A549 (cell line): Measurements from ENCODE around the gene MRPS31. TPM values are rescaled to one million over a fixed set of nuclear protein-coding genes. Genes with fewer than 3 reads are reported as not detected.

Experiments
- ATAC-seq, 2 experiments: fragments of 200-7000 bp in 1 of 2; fragments of >200 bp in 1 of 2; cut with Nextera tagmentation in 1 of 2; cut with Tn5 transposase in 1 of 2; 3 replicates each; pipeline versions ENCODE4 v1.8.0 to v1.9.1; 2018 to 2020; ENCODE audit warnings: mild to moderate bottlenecking in 1 of 2, moderate library complexity in 1 of 2
- CTCF ChIA-PET: fragments of 300-600 bp; sonication (Branson Sonifier 250); formaldehyde crosslinking; extraction: SDS; loops from one replicate; lab custom pipeline; 2021; ENCODE audit warnings: antibody characterized with exemption, inconsistent platforms; lab: Yijun Ruan, JAX
- POLR2A ChIA-PET: fragments of 350-600 bp; formaldehyde crosslinking; extraction: SDS; loops from one replicate; lab custom pipeline; 2021; ENCODE audit warnings: antibody characterized with exemption, inconsistent platforms; lab: Yijun Ruan, JAX
- DNase-seq, 2 experiments: peaks; one replicate each; pipeline versions ENCODE4 v3.0.0 to v3.0.0-alpha.2; 2011 to 2016; ENCODE audit warnings: low read depth in 1 of 2, low spot score in 1 of 2
- FAIRE-seq: peaks from 2 replicates; lab custom pipeline; 2011; peaks lifted over from hg19 to GRCh38; lab: Jason Lieb, UNC
- H3K27ac ChIP-seq, 2 experiments: fragments of >200 bp; sonication (Bioruptor Twin); formaldehyde crosslinking; 3 replicates each; pipeline ENCODE4 v1.5.1; 2016 to 2017
- H3K4me1 ChIP-seq: fragments of >200 bp; sonication (Bioruptor Twin); formaldehyde crosslinking; 3 replicates; pipeline ENCODE4 v1.6.1; 2016
- H3K4me2 ChIP-seq: fragments of >200 bp; sonication (Bioruptor Twin); formaldehyde crosslinking; 3 replicates; pipeline ENCODE4 v1.6.1; 2016
- H3K4me3 ChIP-seq: fragments of >200 bp; sonication (Bioruptor Twin); formaldehyde crosslinking; 3 replicates; pipeline ENCODE4 v1.5.1; 2016
- H3K9me3 ChIP-seq: fragments of >200 bp; sonication (Bioruptor Twin); formaldehyde crosslinking; 3 replicates; pipeline ENCODE4 v1.6.1; 2016
- BHLHE40 ChIP-seq: IDR thresholded peaks from 2 replicates; pipeline ENCODE4 v1.6.1; 2012; ENCODE audit warnings: low read depth, low read length, inconsistent platforms
- CBX8 ChIP-seq: fragments of 200-600 bp; sonication (generic); IDR thresholded peaks from 2 replicates; pipeline ENCODE4 v1.6.1; 2016
- CEBPB ChIP-seq, 2 experiments: fragments of >200 bp in 1 of 2; sonication (Bioruptor Twin) in 1 of 2; formaldehyde crosslinking in 1 of 2; IDR thresholded peaks; 2 replicates each; pipeline ENCODE4 v1.6.1; 2012 to 2016
- CTCF ChIP-seq: fragments of >200 bp; sonication (Bioruptor Twin); formaldehyde crosslinking; IDR thresholded peaks from 3 replicates; pipeline ENCODE4 v1.5.1; 2016
- E2F6 ChIP-seq: IDR thresholded peaks from 2 replicates; pipeline ENCODE4 v1.6.1; 2012; ENCODE audit warnings: low read depth, borderline replicate concordance
- EHF ChIP-seq: fragments of 250-450 bp; sonication (Bioruptor Pico); IDR thresholded peaks from 2 replicates; pipeline ENCODE4 v1.5.0; 2020; ENCODE audit warnings: mild to moderate bottlenecking
- EHMT2 ChIP-seq: fragments of 200-600 bp; sonication (generic); IDR thresholded peaks from 2 replicates; pipeline ENCODE4 v1.6.1; 2016; ENCODE audit warnings: antibody characterized with exemption, low read depth, mild to moderate bottlenecking, moderate library complexity
- FOSL2 ChIP-seq, 2 experiments: fragments of 450-650 bp in 1 of 2; fragments of >200 bp in 1 of 2; sonication (Bioruptor Twin) in 1 of 2; formaldehyde crosslinking; IDR thresholded peaks; 2 replicates each; pipeline versions ENCODE4 v1.5.0 to v1.6.1; 2016 to 2020; ENCODE audit warnings: mild to moderate bottlenecking in 1 of 2, moderate library complexity in 1 of 2
- GATA3 ChIP-seq: IDR thresholded peaks from 2 replicates; pipeline ENCODE4 v1.6.1; 2012; ENCODE audit warnings: borderline replicate concordance
- HDAC2 ChIP-seq: fragments of 200-600 bp; sonication (generic); IDR thresholded peaks from 2 replicates; pipeline ENCODE4 v1.6.1; 2016
- HEYL ChIP-seq: fragments of 250-450 bp; sonication (Bioruptor Pico); IDR thresholded peaks from 2 replicates; pipeline ENCODE4 v1.8.0; 2021; ENCODE audit warnings: mild to moderate bottlenecking, moderate library complexity
- HOXB5 ChIP-seq: fragments of 250-450 bp; sonication (Bioruptor Pico); IDR thresholded peaks from 2 replicates; pipeline ENCODE4 v1.5.0; 2020; ENCODE audit warnings: mild to moderate bottlenecking, moderate library complexity
- JUN ChIP-seq, 2 experiments: fragments of >200 bp; sonication (Bioruptor Twin); formaldehyde crosslinking; IDR thresholded peaks; 2 replicates in 1 of 2; 3 replicates in 1 of 2; pipeline ENCODE4 v1.6.1; 2016 to 2017
- KDM1A ChIP-seq: fragments of 200-600 bp; sonication (generic); IDR thresholded peaks from 2 replicates; pipeline ENCODE4 v1.6.1; 2016; ENCODE audit warnings: low read depth, mild to moderate bottlenecking
- MYC ChIP-seq: IDR thresholded peaks from 2 replicates; pipeline ENCODE4 v1.6.1; 2012; ENCODE audit warnings: mild to moderate bottlenecking, inconsistent platforms, low read length, improper control_type of control experiment, borderline replicate concordance
- POLR2AphosphoS2 ChIP-seq: conservative IDR thresholded peaks from 2 replicates; pipeline ENCODE4 v1.6.1; 2012; ENCODE audit warnings: low read length, improper control_type of control experiment, inconsistent platforms
- RAD21 ChIP-seq, 2 experiments: fragments of >200 bp in 1 of 2; sonication (Bioruptor Twin) in 1 of 2; formaldehyde crosslinking in 1 of 2; IDR thresholded peaks in 1 of 2; conservative IDR thresholded peaks in 1 of 2; 2 replicates in 1 of 2; 3 replicates in 1 of 2; pipeline ENCODE4 v1.6.1; 2012 to 2018; ENCODE audit warnings: inconsistent platforms in 1 of 2
- RFX5 ChIP-seq: fragments of 450-650 bp; IDR thresholded peaks from 2 replicates; pipeline ENCODE4 v1.7.1; 2014; ENCODE audit warnings: antibody characterized with exemption, mild to moderate bottlenecking, moderate library complexity
- SREBF2 ChIP-seq: fragments of 450-650 bp; IDR thresholded peaks from 2 replicates; pipeline ENCODE4 v1.6.1; 2014; ENCODE audit warnings: mild to moderate bottlenecking, moderate library complexity
- TP53 ChIP-seq: fragments of 250-450 bp; sonication (Bioruptor Pico); IDR thresholded peaks from 2 replicates; pipeline ENCODE4 v1.5.0; 2021; ENCODE audit warnings: mild to moderate bottlenecking, moderate library complexity
- WGBS: methylation state at CpG from one replicate; pipeline ENCODE4 v1.1.6; 2017; ENCODE audit errors: missing lambda C conversion rate; 5-methylcytosine and 5-hydroxymethylcytosine counted together
- polyA plus RNA-seq, 4 experiments: library from polyadenylated mRNA; depleted of rRNA in 3 of 4; stranded (reverse); fragments of >200 nt; fragmentation: RNase III in 1 of 4; extraction: RNeasy Plus Mini Kit Qiagen cat#74134 plus additional on column Dnase treatment in 1 of 4; gene quantifications; 2 replicates in 3 of 4; 3 replicates in 1 of 4; pipeline ENCODE4 v1.2.3, GENCODE V29; 2011 to 2017
- TF ChIP-seq, protein P1 (sequence below): fragments of 450-650 bp; IDR thresholded peaks from 2 replicates; pipeline ENCODE4 v1.6.1; 2014; ENCODE audit warnings: antibody characterized with exemption
- TF ChIP-seq, protein P2 (sequence below): fragments of 250-450 bp; sonication (Bioruptor Pico); IDR thresholded peaks from 2 replicates; pipeline ENCODE4 v1.5.0; 2021; ENCODE audit warnings: mild to moderate bottlenecking, moderate library complexity, borderline replicate concordance
- TF ChIP-seq, protein P3 (sequence below): fragments of >200 bp; sonication (Bioruptor Twin); formaldehyde crosslinking; IDR thresholded peaks from 3 replicates; pipeline ENCODE4 v1.6.1; 2016

MRPS31 gene
- polyA plus RNA-seq, 2 of the 4 experiments (the other 2 are of a cell fraction): 14.2 to 30.3 TPM

DNA sequence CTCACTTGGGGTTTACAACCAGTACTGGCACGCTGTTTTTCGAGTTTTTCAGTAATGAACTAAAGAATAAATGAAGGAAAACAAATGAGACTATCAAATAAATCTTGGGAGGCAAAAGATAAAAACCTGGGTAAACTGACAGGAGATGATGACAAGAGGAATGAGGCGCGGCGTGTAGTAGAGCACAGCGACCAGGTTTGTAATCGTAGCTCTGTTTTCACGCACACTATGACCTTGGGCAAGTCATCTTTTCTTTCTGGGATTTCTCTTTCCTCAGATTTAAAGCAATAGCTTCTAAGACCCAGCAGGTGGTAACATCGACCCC lies 419 bp downstream of the MRPS31 start:
- ChIA-PET CTCF (interaction anchor here (1.0 kb wide), 1 partner anchor 19 kb away, joined by 3 read pairs; the partner anchor contains the start of gene SLC25A15), POLR2A (no interaction called here)
- TF ChIP-seq KDM1A (no peak), TP53 (CRISPR knock-in tag) (no peak), JUN (IDR thresholded peaks at IDR 0.05) (no peak), CBX8 (no peak), RAD21 (conservative IDR thresholded peaks at IDR 0.05 in 1 of 2, IDR thresholded peaks at IDR 0.05 in 1 of 2) (no peak)
- TF ChIP-seq, protein P1, sequence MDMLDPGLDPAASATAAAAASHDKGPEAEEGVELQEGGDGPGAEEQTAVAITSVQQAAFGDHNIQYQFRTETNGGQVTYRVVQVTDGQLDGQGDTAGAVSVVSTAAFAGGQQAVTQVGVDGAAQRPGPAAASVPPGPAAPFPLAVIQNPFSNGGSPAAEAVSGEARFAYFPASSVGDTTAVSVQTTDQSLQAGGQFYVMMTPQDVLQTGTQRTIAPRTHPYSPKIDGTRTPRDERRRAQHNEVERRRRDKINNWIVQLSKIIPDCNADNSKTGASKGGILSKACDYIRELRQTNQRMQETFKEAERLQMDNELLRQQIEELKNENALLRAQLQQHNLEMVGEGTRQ: no peak
- peak overlapping the region; percentile 73 to 89 for H3K27ac ChIP-seq
- no peaks in the 10 kb centered on the region for H3K9me3 ChIP-seq
- no peak for FAIRE-seq
- peak overlapping the region; percentile 89 for H3K4me2 ChIP-seq
- DNase-seq: no peak
- peak overlapping the region; percentile 67 for H3K4me3 ChIP-seq
- no peak; a peak in 1 of 6 replicates for ATAC-seq
- H3K4me1 ChIP-seq: peaks cover 9% of the 10 kb centered on the region; the same call in 1 of the 3 replicates
- 4% methylated on average over 9 of the region's 9 CpGs for whole genome bisulfite sequencing

- no peak for FAIRE-seq
- no peak for TF ChIP-seq CEBPB (IDR thresholded peaks at IDR 0.05)
- no peak for TF ChIP-seq HOXB5 (CRISPR knock-in tag)
- TF ChIP-seq RFX5: no peak
- no peak for TF ChIP-seq FOSL2 (IDR thresholded peaks at IDR 0.05)
- TF ChIP-seq FOSL2 (CRISPR knock-in tag; IDR thresholded peaks at IDR 0.05): no peak
- no peak for TF ChIP-seq MYC
- no peak for TF ChIP-seq E2F6
- no peak for TF ChIP-seq GATA3
- no peak for TF ChIP-seq BHLHE40
- H3K9me3 ChIP-seq: no peaks in the 10 kb centered on the region
- WGBS: 79% methylated on average over 6 of the region's 6 CpGs
- H3K27ac ChIP-seq: peak overlapping the region in 1 of 2 experiments; percentile 89; a peak in 1 of 6 replicates
- DNase-seq: no peak
- peak overlapping the region; percentile 67 for H3K4me3 ChIP-seq
- H3K4me1 ChIP-seq: peaks cover 9% of the 10 kb centered on the region; the same call in 1 of the 3 replicates
- CTCF ChIA-PET: interaction anchor here (1.0 to 2.7 kb wide), 2 partner anchors 8 to 19 kb away, joined by 3 to 14 read pairs; partner anchors contain the start of gene SLC25A15
- ATAC-seq: no peak
- POLR2A ChIA-PET: no interaction called here
- peak overlapping the region; percentile 89 for H3K4me2 ChIP-seq
Observed at GRCh38 chr13:40769970-40770369, 1.0 kb downstream of the MRPS31 start.

- no peak overlapping the region for H3K4me3 ChIP-seq
- H3K27ac ChIP-seq: no peak overlapping the region
- no peak for FAIRE-seq
- POLR2A ChIA-PET: no interaction called here
- no peak overlapping the region for H3K4me2 ChIP-seq
- TF ChIP-seq CTCF (no peak), EHF (CRISPR knock-in tag) (no peak), POLR2AphosphoS2 (no peak), HDAC2 (no peak), HEYL (no peak), CEBPB (IDR thresholded peaks at IDR 0.05) (no peak), EHMT2 (no peak), SREBF2 (no peak), RFX5 (no peak)
- TF ChIP-seq, protein P2, sequence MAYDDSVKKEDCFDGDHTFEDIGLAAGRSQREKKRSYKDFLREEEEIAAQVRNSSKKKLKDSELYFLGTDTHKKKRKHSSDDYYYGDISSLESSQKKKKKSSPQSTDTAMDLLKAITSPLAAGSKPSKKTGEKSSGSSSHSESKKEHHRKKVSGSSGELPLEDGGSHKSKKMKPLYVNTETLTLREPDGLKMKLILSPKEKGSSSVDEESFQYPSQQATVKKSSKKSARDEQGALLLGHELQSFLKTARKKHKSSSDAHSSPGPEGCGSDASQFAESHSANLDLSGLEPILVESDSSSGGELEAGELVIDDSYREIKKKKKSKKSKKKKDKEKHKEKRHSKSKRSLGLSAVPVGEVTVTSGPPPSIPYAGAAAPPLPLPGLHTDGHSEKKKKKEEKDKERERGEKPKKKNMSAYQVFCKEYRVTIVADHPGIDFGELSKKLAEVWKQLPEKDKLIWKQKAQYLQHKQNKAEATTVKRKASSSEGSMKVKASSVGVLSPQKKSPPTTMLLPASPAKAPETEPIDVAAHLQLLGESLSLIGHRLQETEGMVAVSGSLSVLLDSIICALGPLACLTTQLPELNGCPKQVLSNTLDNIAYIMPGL (CRISPR knock-in tag): no peak
- TF ChIP-seq, protein P3, sequence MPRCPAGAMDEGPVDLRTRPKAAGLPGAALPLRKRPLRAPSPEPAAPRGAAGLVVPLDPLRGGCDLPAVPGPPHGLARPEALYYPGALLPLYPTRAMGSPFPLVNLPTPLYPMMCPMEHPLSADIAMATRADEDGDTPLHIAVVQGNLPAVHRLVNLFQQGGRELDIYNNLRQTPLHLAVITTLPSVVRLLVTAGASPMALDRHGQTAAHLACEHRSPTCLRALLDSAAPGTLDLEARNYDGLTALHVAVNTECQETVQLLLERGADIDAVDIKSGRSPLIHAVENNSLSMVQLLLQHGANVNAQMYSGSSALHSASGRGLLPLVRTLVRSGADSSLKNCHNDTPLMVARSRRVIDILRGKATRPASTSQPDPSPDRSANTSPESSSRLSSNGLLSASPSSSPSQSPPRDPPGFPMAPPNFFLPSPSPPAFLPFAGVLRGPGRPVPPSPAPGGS: no peak
- H3K9me3 ChIP-seq: no peaks in the 10 kb centered on the region
- ATAC-seq: no peak
- CTCF ChIA-PET: interaction anchor here (1.1 kb wide), 1 partner anchor 12 kb away, joined by 3 read pairs; no protein-coding TSS in a partner anchor
- DNase-seq: no peak
- 94% methylated on average over 1 of the region's 1 CpG for WGBS
- peaks cover 7% of the 10 kb centered on the region; the same call in 1 of the 3 replicates for H3K4me1 ChIP-seq
Observed at GRCh38 chr13:40765602-40766001, 5.4 kb downstream of the MRPS31 start.
